Measurements from ENCODE around the gene GABPA. TPM values are rescaled to one million over a fixed set of nuclear protein-coding genes. Genes with fewer than 3 reads are reported as not detected.

GABPA gene
- polyA plus RNA-seq, 1 experiment: 8.5 TPM

GRCh38 chr21:25791319-25791718 lies 56.5 kb downstream of the GABPA start:
- DNase-seq (ENCODE audit: low read depth): no peak
- no peak for TF ChIP-seq CTCF (IDR thresholded peaks at IDR 0.05; ENCODE audit: insufficient read depth, low read depth, low read length)
- POLR2A ChIA-PET: no interaction called here
- peaks cover 1% of the 10 kb centered on the region; the same call in 1 of the 2 replicates for H3K27me3 ChIP-seq (ENCODE audit: control insufficient read depth, insufficient read depth, low read length)
- no peak overlapping the region for H3K4me3 ChIP-seq (ENCODE audit: low read depth, low read length)
- H3K36me3 ChIP-seq (ENCODE audit: control insufficient read depth, insufficient read depth, low read length): no peaks in the 10 kb centered on the region
- CTCF ChIA-PET: interaction anchor here (0.9 to 2.4 kb wide), 9 partner anchors 10 to 942 kb away, joined by 3 to 17 read pairs (median 4); no protein-coding TSS in a partner anchor

- no peak for DNase-seq (ENCODE audit: low read depth)
- no peaks in the 10 kb centered on the region for H3K36me3 ChIP-seq (ENCODE audit: control insufficient read depth, insufficient read depth, low read length)
- ChIA-PET CTCF (interaction anchor here (0.5 to 2.5 kb wide), 19 partner anchors 8 to 917 kb away, joined by 3 to 17 read pairs (median 5); no protein-coding TSS in a partner anchor), POLR2A (no interaction called here)
- H3K27me3 ChIP-seq (ENCODE audit: control insufficient read depth, insufficient read depth, low read length): 0 out of 2 replicates have a peak, but pooled peaks cover 1% of the 10 kb centered on the region
- no peak overlapping the region for H3K4me3 ChIP-seq (ENCODE audit: low read depth, low read length)
- peak; percentile 97 for TF ChIP-seq CTCF (IDR thresholded peaks at IDR 0.05; ENCODE audit: insufficient read depth, low read depth, low read length)
Measured at GRCh38 chr21:25801217-25802014, 66.6 kb downstream of the GABPA start.

GRCh38 chr21:25806060-25806459 lies 71.3 kb downstream of the GABPA start:
- no peak for DNase-seq (ENCODE audit: low read depth)
- POLR2A ChIA-PET: no interaction called here
- 0 out of 2 replicates have a peak, but pooled peaks cover 1% of the 10 kb centered on the region for H3K27me3 ChIP-seq (ENCODE audit: control insufficient read depth, insufficient read depth, low read length)

GRCh38 chr21:25807191-25807590 lies 72.4 kb downstream of the GABPA start:
- ChIA-PET CTCF (interaction anchor here (1.5 kb wide), 1 partner anchor 11 kb away, joined by 5 read pairs; no protein-coding TSS in a partner anchor), POLR2A (no interaction called here)
- no peak for DNase-seq (ENCODE audit: low read depth)
- TF ChIP-seq CTCF (IDR thresholded peaks at IDR 0.05; ENCODE audit: insufficient read depth, low read depth, low read length): no peak
- H3K27me3 ChIP-seq (ENCODE audit: control insufficient read depth, insufficient read depth, low read length): no peaks in the 10 kb centered on the region
- no peaks in the 10 kb centered on the region for H3K36me3 ChIP-seq (ENCODE audit: control insufficient read depth, insufficient read depth, low read length)
- H3K4me3 ChIP-seq (ENCODE audit: low read depth, low read length): no peak overlapping the region

More at GRCh38 chr21:25806060-25806459, 71.3 kb downstream of the GABPA start:
- CTCF ChIA-PET: interaction anchor here (1.2 to 1.5 kb wide), 2 partner anchors 9 to 15 kb away, joined by 3 to 5 read pairs; no protein-coding TSS in a partner anchor
- Histone ChIP-seq H3K36me3 (ENCODE audit: control insufficient read depth, insufficient read depth, low read length) (no peaks in the 10 kb centered on the region), H3K4me3 (ENCODE audit: low read depth, low read length) (no peak overlapping the region)
- TF ChIP-seq CTCF (IDR thresholded peaks at IDR 0.05; ENCODE audit: insufficient read depth, low read depth, low read length): no peak

- no peak for TF ChIP-seq CTCF (IDR thresholded peaks at IDR 0.05; ENCODE audit: insufficient read depth, low read depth, low read length)
- POLR2A ChIA-PET: no interaction called here
- no peaks in the 10 kb centered on the region for H3K36me3 ChIP-seq (ENCODE audit: control insufficient read depth, insufficient read depth, low read length)
- no peaks in the 10 kb centered on the region for H3K27me3 ChIP-seq (ENCODE audit: control insufficient read depth, insufficient read depth, low read length)
- no peak for DNase-seq (ENCODE audit: low read depth)
- CTCF ChIA-PET: interaction anchor here (0.7 to 1.7 kb wide), 4 partner anchors 8 to 98 kb away, joined by 3 to 9 read pairs (median 4); no protein-coding TSS in a partner anchor
- no peak overlapping the region for H3K4me3 ChIP-seq (ENCODE audit: low read depth, low read length)
Measured at GRCh38 chr21:25809013-25809412, 74.2 kb downstream of the GABPA start.
